Stimulated activated CD8-positive, alpha-beta memory T cell treated with anti-CD3 and anti-CD28 coated beads, Interleukin-2, amount 100 ng/mL, for 1 hour (primary cell): ENCODE measurements around the gene CACNA1A.
"Not testable (repeated sequence)": the region's sequence is repeated elsewhere in the genome, so short reads cannot be mapped to it uniquely, and the experiment has no call there.

Experiments
- DNase-seq, 2 donors: peaks; one replicate each; pipeline ENCODE4 v3.0.0-alpha.2; 2020; ENCODE audit warnings: low read depth in 2 of 2

Gene CACNA1A

DNA sequence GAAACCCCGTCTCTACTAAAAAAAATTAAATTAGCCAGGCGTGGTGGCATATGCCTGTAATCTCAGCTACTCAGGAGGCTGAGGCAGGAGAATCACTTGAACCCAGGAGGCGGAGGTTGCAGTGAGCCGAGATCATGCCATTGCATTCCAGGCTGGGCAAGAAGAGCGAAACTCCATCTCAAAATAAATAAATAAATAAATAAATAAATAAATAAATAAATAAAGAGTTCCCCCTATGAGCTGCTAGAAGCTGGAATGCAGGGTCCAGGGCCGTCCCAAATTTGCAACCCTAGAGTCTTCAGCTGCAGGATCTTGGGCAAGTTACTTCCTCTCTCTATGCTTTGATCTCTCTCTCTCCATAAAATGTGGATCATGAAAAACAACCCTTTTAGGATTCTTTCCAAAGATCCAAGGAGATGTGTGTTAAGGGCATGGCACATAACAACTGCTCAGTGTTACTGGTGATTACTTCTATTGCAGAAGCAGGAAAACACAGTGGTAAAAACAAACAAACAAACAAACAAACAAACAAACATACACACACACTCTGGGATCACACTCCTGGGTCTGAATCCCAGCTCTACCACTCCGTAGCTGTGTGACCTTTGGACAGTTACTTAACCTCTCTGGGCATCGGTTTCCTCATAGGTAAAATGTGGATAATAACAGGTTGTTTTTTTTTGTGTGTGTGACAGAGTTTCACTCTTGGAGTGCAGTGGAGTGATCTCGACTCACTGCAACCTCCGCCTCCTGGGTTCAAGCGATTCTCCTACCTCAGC is 78.8 kb downstream of the CACNA1A start:
- DNase-seq, result no peak

DNA sequence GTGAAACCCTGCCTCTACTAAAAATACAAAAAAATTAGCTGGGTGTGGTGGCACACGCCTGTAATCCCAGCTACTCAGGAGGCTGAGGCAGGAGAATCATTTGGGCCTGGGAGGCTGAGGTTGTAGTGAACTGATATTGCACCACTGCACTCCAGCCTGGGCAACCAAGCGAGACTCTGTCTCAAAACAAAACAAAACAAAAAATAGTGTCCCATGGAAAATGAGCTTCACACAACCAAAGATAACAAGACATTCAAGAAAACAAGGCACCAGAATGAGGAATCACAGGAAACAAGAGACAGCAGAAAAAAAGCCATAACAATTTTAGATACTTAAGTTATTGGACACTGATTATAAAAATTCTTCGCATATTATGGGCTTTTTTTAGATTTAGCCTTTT is 80.4 kb downstream of the CACNA1A start:
- DNase-seq, result not testable (repeated sequence)

- no peak for DNase-seq
Measured at GRCh38 chr19:13425151-13425550, 81.1 kb downstream of the CACNA1A start.

DNA sequence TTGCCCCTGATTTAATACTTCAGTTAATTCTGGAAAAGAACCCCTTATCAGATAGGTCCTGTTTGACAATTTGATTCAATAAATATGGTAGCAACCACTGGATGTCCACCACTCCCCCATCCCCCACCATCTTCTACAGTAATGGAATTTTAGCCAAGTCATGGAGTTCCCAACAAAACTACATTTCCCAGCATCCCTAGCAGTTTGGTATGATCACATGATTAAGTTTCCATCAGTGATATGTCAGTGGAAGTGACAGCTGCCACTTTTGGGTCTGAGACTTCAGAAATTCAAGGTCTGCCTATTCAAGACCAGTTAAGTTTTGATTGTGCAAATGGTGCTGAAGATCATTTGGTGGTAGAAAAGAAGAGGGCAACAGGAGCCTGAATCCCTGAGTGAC is 85.5 kb downstream of the CACNA1A start:
- no peak for DNase-seq

DNA sequence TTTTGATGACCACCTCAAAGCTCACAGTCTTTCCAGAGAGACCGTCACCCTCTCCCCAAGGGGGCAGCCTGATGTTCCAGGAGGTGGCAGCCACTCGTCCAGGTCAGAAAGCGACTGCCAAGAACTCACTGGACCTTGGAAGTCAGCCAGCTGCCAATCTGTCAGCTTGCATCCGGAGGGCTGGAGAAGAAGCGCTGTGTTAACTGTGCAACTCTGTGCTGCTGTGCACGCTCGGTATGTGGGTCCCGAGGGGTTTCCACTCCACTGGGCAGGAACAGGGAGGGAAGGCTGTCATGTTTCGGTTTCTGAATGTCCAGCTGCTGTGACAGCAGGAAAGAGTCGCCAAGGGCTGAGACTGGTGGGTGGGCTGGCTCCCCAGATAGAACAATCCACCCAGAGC is 89.2 kb downstream of the CACNA1A start:
- DNase-seq, result no peak

DNA sequence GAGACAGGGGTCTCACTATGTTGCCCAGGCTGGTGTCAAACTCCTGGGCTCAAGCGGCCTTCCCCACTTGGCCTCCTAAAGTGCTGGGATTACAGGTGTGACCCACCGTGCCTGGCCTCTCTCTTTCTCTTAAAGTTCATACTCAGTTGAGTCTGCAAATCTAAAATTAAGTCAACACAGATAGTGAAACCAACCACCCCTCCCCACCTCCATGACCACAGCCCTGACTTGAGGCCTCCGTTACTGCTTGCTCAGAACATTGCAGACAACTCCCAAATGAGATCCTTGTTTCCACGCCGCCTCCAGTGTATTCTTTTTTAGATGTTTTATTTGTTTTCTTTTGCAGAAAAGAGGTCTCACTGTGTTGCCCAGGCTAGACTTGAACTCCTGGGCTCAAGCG is 94.4 kb downstream of the CACNA1A start:
- no peak for DNase-seq

DNA sequence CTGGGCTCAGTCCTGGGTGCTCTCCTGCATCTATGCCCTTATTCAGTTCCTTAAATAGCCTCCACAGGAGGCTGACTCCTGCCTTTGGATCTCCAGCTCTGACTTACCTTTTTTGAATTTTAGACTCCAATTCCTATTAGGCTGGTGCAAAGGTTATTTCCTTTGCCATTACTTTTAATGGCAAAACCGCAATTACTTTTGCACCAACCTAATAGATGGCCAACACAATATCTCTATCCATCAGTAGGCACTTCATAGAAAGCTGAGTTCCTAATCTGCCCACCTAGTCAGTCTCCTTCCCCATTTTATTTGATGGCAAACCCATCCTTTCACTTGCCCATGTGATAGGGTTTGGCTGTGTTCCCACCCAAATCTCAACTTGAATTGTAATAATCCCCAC is 95.3 kb downstream of the CACNA1A start:
- no peak for DNase-seq

DNA sequence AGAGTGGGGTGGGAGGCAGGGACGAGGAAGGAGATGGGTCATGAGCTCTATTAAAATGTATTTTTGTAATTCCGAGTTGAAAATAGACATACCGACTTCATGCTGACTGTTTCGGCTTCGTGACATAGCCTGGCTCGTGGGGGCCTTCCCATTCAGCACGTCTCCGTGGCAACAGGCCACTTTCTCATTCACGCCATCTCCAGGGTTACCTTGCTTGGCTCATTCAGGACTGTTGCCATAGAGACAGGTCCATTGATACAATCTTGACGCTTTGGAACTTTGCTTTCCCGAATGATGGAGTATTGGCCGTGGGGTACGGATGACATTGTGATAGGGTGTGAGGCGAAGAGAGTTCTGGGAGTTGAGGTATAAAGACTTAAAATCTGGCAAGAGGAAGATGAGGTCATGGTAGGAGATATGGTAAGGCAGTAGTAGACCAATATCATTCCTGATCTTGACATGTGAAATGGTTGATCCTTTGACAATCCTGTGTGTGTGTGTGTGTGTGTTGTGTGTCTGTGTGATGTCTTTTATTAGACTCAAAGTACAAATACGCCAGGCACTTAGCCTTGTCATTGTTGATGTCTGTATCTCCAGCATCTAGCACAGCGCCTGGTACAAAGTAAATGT is 97.3 kb downstream of the CACNA1A start:
- no peak for DNase-seq

GRCh38 chr19:13404236-13404635 is 102.0 kb downstream of the CACNA1A start:
- no peak for DNase-seq

GRCh38 chr19:13401388-13401787 is 104.9 kb downstream of the CACNA1A start:
- DNase-seq, result no peak

DNA sequence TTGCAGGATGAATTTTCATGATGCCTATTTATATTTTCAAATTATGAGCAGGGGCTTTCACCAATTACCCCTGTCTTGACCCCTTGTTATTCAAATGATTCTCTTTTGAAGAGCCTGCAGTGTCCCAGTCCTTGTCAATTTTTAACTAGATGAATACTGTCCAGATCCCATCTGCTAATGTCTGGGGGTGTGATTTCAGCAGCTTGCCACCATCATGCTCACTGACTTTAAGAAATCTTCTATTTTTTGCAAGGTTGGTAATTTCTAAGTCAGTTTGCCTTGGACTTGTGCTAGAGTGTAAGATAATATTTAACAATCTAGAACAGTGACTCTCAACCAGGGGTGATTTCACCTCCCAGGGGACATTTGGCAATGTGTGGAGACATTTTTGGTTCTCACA is 106.0 kb downstream of the CACNA1A start:
- no peak for DNase-seq

DNA sequence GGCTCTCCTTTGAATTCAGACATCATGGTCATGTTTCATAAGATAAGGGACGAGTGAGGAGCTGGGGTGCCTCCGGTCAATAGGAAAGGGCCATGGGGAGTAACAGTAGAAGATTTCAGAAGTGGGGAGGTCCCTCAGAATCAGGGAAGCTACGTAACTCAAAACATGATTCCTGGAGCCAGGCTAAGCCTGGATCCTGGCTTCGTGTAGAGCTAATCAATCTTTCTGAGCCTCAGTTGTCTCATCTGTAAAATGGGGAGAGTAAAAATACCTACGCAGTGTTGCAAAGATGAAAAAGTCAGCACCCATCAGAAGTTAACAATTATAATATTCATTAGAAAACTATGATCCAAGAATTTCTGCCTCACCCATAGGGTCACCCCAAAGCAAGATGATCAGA is 106.5 kb downstream of the CACNA1A start:
- DNase-seq, result no peak

DNA sequence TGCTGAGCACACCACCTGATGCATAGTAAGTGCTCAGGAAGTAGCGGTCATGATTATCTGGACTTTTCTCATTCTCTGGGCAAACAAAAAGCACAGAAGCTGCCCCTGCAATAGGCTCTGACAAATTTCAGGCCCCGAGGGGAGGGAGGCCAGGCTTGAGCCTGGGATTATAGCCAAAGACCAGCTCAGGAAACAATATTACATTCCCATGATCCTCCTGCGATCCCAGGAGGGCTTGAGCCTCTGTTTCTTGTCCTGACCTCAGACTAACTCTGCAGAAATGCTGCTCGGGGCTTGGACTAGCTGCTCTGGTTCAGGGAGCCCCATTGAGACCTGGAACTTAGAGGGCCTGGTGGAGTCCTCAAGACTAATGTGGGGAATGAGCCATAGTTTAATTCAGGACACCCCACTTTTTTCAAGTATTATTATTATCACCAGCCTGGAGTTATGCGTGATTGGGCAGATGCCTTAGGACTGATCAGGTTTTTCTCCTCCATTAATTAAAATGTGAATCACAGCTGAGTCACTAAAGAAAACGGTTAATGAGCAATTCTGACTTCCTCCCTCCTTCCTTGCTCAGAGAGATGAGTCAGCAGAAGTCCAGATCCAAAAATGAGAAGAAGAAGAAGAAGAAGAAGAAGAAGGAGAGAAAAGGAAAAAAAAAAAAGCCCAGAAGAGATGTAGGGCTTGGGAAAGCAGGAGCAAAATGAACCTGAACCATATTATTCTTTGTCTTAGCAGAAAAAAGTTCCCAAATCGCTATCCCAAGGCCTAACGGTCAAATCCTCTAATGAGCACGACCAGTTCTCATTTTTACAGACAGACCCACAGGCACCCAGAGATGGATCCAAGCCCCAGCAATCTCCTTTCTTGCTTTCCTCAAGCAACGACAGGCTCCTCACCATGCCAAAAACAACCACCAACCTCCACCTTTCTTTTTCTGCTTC is 107.2 kb downstream of the CACNA1A start:
- no peak for DNase-seq

DNA sequence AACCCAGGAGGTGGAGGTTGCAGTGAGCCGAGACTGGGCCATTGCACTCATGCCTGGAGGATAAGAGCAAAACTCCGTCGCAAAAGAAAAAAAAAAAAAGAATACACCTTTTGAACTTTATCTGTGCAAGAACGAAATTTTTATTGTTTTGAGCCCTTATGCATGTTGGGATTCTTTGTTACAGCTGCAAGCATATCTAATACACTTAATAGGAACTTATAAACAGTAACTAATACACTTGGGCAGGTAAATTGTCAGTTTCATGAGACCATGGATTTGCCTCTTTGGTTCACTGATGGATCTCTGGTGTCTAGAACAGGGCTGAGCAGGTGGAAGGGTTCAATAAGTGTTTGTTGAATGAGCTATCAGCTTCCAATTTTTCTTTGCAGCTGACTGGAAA is 108.1 kb downstream of the CACNA1A start:
- no peak for DNase-seq

GRCh38 chr19:13396250-13397080 is 109.8 kb downstream of the CACNA1A start:
- DNase-seq, result no peak

- no peak for DNase-seq
Measured at GRCh38 chr19:13382633-13382938, 123.7 kb downstream of the CACNA1A start.

DNA sequence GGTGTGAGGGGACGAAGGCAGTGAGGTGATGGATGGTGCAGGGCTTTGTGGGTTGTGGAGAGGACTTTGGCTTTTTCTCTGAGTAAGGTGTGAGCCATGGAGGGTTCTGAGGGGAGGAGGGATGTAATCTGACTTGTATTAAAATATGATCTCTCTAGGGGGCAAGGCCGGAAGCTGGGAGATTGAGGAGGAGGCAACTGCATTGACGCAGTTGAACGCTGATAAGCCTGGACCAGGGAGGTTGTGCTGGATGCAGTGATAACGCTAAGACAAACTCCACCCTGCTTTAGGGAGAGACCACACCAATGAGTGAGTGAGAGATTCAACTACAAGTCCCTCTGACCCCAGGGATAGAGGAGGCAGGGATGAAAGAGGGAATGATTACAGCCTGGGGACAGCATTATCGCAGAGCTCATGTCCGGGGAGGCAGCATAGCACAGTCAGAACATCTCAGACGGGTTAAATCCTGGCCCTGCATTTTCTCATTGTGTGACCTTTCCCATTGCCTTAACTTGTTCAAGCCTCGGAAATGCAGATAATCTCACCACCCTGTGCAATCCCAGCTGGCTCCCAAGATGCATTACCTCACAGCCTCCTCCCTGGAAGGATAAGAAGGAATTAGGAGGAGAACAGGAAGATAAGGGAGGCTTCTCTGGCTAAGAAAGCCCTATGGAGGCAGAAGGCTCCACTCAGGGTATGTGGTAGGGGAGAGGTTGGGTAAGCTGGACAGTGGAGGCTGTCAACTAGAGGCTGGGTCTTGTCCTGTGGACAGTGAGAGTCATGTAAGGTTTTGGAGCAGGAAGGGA is 124.2 kb downstream of the CACNA1A start:
- DNase-seq, result no peak

GRCh38 chr19:13376537-13376936 is 129.7 kb downstream of the CACNA1A start:
- no peak for DNase-seq

GRCh38 chr19:13373599-13373998 is 132.7 kb downstream of the CACNA1A start:
- no peak for DNase-seq

DNA sequence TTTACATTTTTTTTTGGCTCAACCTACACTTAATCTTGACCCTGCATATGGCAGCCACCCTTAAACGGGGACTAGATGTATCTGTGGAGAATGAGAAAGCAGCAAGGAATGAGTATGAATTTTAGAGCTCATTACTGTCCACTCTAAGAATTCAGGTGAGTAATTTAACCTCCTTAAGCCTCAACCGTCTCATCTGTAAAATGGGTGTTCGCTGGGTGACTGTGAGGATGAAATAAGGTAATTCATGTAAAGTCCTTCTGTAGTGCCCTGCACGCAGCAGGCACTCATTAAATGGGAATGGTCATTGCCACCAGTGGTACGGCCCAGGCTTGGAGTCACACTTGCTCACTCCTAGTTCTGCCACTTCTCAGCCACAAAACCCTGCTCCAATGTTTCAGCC is 135.3 kb downstream of the CACNA1A start:
- DNase-seq, result no peak
